CD14-positive monocyte (primary cell): Measurements from ENCODE around the gene ZMAT3. TPM values are rescaled to one million over a fixed set of nuclear protein-coding genes. Genes with fewer than 3 reads are reported as not detected.

Experiments used
- DNase-seq, 3 donors: peaks; one replicate each; pipeline ENCODE4 v3.0.0-alpha.2; 2011 to 2022
- H2AFZ ChIP-seq: 2 replicates; pipeline ENCODE4 v1.6.0; 2012; ENCODE audit warnings: mild to moderate bottlenecking, low read depth, low read length, inconsistent platforms; ENCODE audit not compliant: insufficient read depth, poor library complexity, severe bottlenecking
- H3K27ac ChIP-seq, 2 donors: 1 replicate in 1 of 2; 2 replicates in 1 of 2; pipeline ENCODE4 v1.5.1; 2012 to 2013; ENCODE audit warnings: low read length in 2 of 2, control low read depth in 1 of 2, inconsistent platforms in 1 of 2, low read depth in 1 of 2, mild to moderate bottlenecking in 1 of 2
- H3K27me3 ChIP-seq, 2 donors: one replicate each; pipeline versions ENCODE4 v1.6.0 to v1.6.1; 2011 to 2013; ENCODE audit warnings: low read length in 2 of 2; ENCODE audit not compliant: control insufficient read depth in 2 of 2, insufficient read depth in 2 of 2
- H3K36me3 ChIP-seq, 2 donors: replicated peaks in 1 of 2; 1 replicate in 1 of 2; 2 replicates in 1 of 2; pipeline versions ENCODE4 v1.5.1 to v1.6.1; 2012 to 2013; ENCODE audit warnings: low read length in 2 of 2, control low read depth in 1 of 2, inconsistent platforms in 1 of 2, mild to moderate bottlenecking in 1 of 2; ENCODE audit not compliant: insufficient read depth in 2 of 2, control insufficient read depth in 1 of 2
- H3K4me1 ChIP-seq, 2 donors: 1 replicate in 1 of 2; 2 replicates in 1 of 2; pipeline versions ENCODE4 v1.5.1 to v1.6.1; 2012 to 2013; ENCODE audit warnings: low read length in 2 of 2, control low read depth in 1 of 2, inconsistent platforms in 1 of 2, mild to moderate bottlenecking in 1 of 2, moderate library complexity in 1 of 2; ENCODE audit not compliant: insufficient read depth in 2 of 2, control insufficient read depth in 1 of 2
- H3K4me2 ChIP-seq: replicated peaks from 2 replicates; pipeline ENCODE3; 2012; ENCODE audit warnings: low read length, moderate library complexity, mild to moderate bottlenecking; ENCODE audit not compliant: poor library complexity, severe bottlenecking; ENCODE audit errors: extremely low read depth
- H3K4me3 ChIP-seq, 3 experiments: fragments of 200-600 bp in 1 of 3; sonication (generic) in 1 of 3; replicated peaks in 1 of 3; 1 replicate in 2 of 3; 2 replicates in 1 of 3; pipeline ENCODE4 v1.5.1; 2011 to 2013; ENCODE audit warnings: low read length in 3 of 3, mild to moderate bottlenecking in 3 of 3, control low read depth in 2 of 3, low read depth in 2 of 3, inconsistent platforms in 1 of 3, moderate library complexity in 1 of 3
- H3K79me2 ChIP-seq: 2 replicates; pipeline ENCODE4 v1.6.0; 2012; ENCODE audit warnings: mild to moderate bottlenecking, control low read depth, inconsistent platforms, low read length, moderate library complexity; ENCODE audit not compliant: insufficient read depth
- H3K9ac ChIP-seq: 2 replicates; pipeline ENCODE4 v1.6.0; 2017; ENCODE audit warnings: low read length, mild to moderate bottlenecking; ENCODE audit not compliant: insufficient read depth, poor library complexity, severe bottlenecking
- H3K9me3 ChIP-seq, 2 donors: replicated peaks in 1 of 2; 1 replicate in 1 of 2; 2 replicates in 1 of 2; pipeline versions ENCODE4 v1.5.1 to v1.6.1; 2012 to 2013; ENCODE audit warnings: low read length in 2 of 2, control low read depth in 1 of 2; ENCODE audit not compliant: control insufficient read depth in 1 of 2, insufficient read depth in 1 of 2
- H4K20me1 ChIP-seq: 2 replicates; pipeline ENCODE4 v1.6.0; 2012; ENCODE audit warnings: mild to moderate bottlenecking, low read length, control low read depth, moderate library complexity; ENCODE audit not compliant: insufficient read depth
- H3K27ac Mint-ChIP-seq, 7 donors: one replicate each; pipeline ENCODE4 v1.8.0; 2020; ENCODE audit warnings: mild to moderate bottlenecking in 7 of 7, mixed read lengths in 7 of 7, moderate library complexity in 6 of 7, inconsistent platforms in 2 of 7
- H3K27me3 Mint-ChIP-seq, 3 donors: one replicate each; pipeline ENCODE4 v1.8.0; 2021 to 2022; ENCODE audit warnings: low read depth in 3 of 3, mild to moderate bottlenecking in 3 of 3, mixed read lengths in 3 of 3, moderate library complexity in 3 of 3, inconsistent platforms in 1 of 3
- H3K36me3 Mint-ChIP-seq, 2 donors: one replicate each; pipeline ENCODE4 v1.8.0; 2020; ENCODE audit warnings: mixed read lengths in 2 of 2, inconsistent platforms in 1 of 2, mild to moderate bottlenecking in 1 of 2
- H3K4me1 Mint-ChIP-seq: one replicate; pipeline ENCODE4 v1.8.0; 2020; ENCODE audit warnings: mild to moderate bottlenecking, mixed read lengths
- H3K4me3 Mint-ChIP-seq, 2 donors: one replicate each; pipeline ENCODE4 v1.8.0; 2020; ENCODE audit warnings: mild to moderate bottlenecking in 2 of 2, mixed read lengths in 2 of 2, moderate library complexity in 1 of 2
- H3K9me3 Mint-ChIP-seq, 7 donors: one replicate each; pipeline ENCODE4 v1.8.0; 2020 to 2022; ENCODE audit warnings: mixed read lengths in 7 of 7, mild to moderate bottlenecking in 6 of 7, moderate library complexity in 6 of 7, inconsistent platforms in 2 of 7
- CTCF ChIP-seq: fragments of 200-600 bp; IDR thresholded peaks from one replicate; pipeline ENCODE4 v1.8.0; 2022; ENCODE audit warnings: antibody characterized with exemption, mild to moderate bottlenecking
- WGBS: methylation state at CpG from one replicate; pipeline ENCODE4 v1.1.5; 2013; ENCODE audit warnings: missing lambda C conversion rate; ENCODE audit not compliant: insufficient coverage; 5-methylcytosine and 5-hydroxymethylcytosine counted together
- intact Hi-C, 2 donors: fragments of 100-400 bp; cut with micrococcal nuclease; formaldehyde crosslinking; loops; one replicate each; pipeline versions ENCODE4 v1.15.0 to v1.15.1; 2023
- polyA plus RNA-seq, 3 donors: library from polyadenylated mRNA; depleted of rRNA in 1 of 3; unstranded in 2 of 3; stranded (reverse) in 1 of 3; fragments of 300-500 nt in 2 of 3; fragments of >200 nt in 1 of 3; fragmentation: Illumina TruSeq in 2 of 3; gene quantifications; 1 replicate in 2 of 3; 2 replicates in 1 of 3; pipeline ENCODE4 v1.2.3, GENCODE V29; 2012 to 2021

Gene ZMAT3
- polyA plus RNA-seq, 3 donors = 3.9 to 9.9 (median 7.9) TPM

GRCh38 chr3:179021119-179021903 lies 50.3 kb downstream of the ZMAT3 start:
- H3K9me3 Mint-ChIP-seq = peaks cover 0 to 2% (median 0%) of the 10 kb centered on the region in 7 donors
- H4K20me1 ChIP-seq = no peaks in the 10 kb centered on the region
- H3K27me3 ChIP-seq = no peaks in the 10 kb centered on the region
- H3K27me3 Mint-ChIP-seq = no peaks in the 10 kb centered on the region
- no peaks in the 10 kb centered on the region for H3K79me2 ChIP-seq
- H2AFZ ChIP-seq = no peak overlapping the region
- no CpG with 5 or more reads among the region's 4 CpGs for WGBS
- no peak overlapping the region for H3K9ac ChIP-seq
- intact Hi-C loops = loop anchor here in 1 of 2 donors (10.0 kb wide), 1 partner anchor 543 kb away; the partner anchor contains the start of gene ACTL6A
- peaks cover 9% of the 10 kb centered on the region for H3K4me1 Mint-ChIP-seq
- no peak for DNase-seq
- H3K36me3 ChIP-seq = peaks cover 2 to 24% of the 10 kb centered on the region in 2 donors
- no peak overlapping the region for H3K4me2 ChIP-seq
- peaks cover 26 to 29% of the 10 kb centered on the region in 2 donors for H3K36me3 Mint-ChIP-seq
- H3K27ac Mint-ChIP-seq = no peak overlapping the region
- no peak overlapping the region for H3K4me3 Mint-ChIP-seq
- no peaks in the 10 kb centered on the region for H3K4me1 ChIP-seq
- no peak overlapping the region for H3K27ac ChIP-seq
- no peak overlapping the region for H3K4me3 ChIP-seq
- TF ChIP-seq CTCF = no peak
- no peaks in the 10 kb centered on the region for H3K9me3 ChIP-seq

DNA sequence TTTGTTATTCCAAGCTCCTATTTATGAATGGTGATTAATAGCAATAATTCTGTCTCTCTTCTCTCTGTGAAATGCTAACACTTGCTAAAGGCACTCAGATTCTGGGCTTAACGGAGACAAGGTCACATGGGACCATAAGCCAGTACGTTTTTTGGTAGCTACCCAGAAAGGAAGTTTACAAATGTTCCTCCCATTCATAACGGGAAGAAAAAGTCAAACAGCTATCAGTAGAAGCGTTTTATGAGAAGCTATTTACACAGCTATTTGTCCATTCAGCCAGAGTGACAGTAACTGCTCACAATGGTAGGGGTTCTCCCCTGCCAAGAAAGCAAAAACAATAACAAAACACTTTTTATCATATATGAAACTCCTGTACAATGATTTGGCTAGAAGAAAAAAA lies 51.5 kb downstream of the ZMAT3 start:
- H4K20me1 ChIP-seq = no peaks in the 10 kb centered on the region
- no peaks in the 10 kb centered on the region for H3K4me1 ChIP-seq
- no peak overlapping the region for H3K27ac Mint-ChIP-seq
- no peaks in the 10 kb centered on the region for H3K27me3 Mint-ChIP-seq
- no peaks in the 10 kb centered on the region for H3K79me2 ChIP-seq
- H3K4me3 Mint-ChIP-seq = no peak overlapping the region
- H2AFZ ChIP-seq = no peak overlapping the region
- peaks cover 27 to 29% of the 10 kb centered on the region in 2 donors for H3K36me3 Mint-ChIP-seq
- peaks cover 2 to 24% of the 10 kb centered on the region in 2 donors for H3K36me3 ChIP-seq
- WGBS = no CpG with 5 or more reads among the region's 4 CpGs
- no peak for DNase-seq
- H3K9ac ChIP-seq = no peak overlapping the region
- intact Hi-C loops = loop anchor here in 1 of 2 donors (10.0 kb wide), 1 partner anchor 545 kb away; the partner anchor contains the start of gene ACTL6A
- H3K9me3 ChIP-seq = no peaks in the 10 kb centered on the region
- no peak overlapping the region for H3K27ac ChIP-seq
- H3K4me1 Mint-ChIP-seq = peaks cover 9% of the 10 kb centered on the region
- TF ChIP-seq CTCF = no peak
- no peak overlapping the region for H3K4me2 ChIP-seq
- peaks cover 0 to 2% (median 0%) of the 10 kb centered on the region in 7 donors for H3K9me3 Mint-ChIP-seq
- no peaks in the 10 kb centered on the region for H3K27me3 ChIP-seq
- H3K4me3 ChIP-seq = no peak overlapping the region
